HepG2 (cell line): ENCODE measurements around the gene SNX2. TPM values are rescaled to one million over a fixed set of nuclear protein-coding genes. Genes with fewer than 3 reads are reported as not detected.

Experiments used
- ATF1 ChIP-seq: IDR thresholded peaks from 2 replicates; pipeline ENCODE4 v1.6.1; 2016; ENCODE audit warnings: mild to moderate bottlenecking, control low read depth
- ATF7-NPFF ChIP-seq: sonication (generic); formaldehyde crosslinking; IDR thresholded peaks from 2 replicates; pipeline ENCODE4 v1.8.1; 2023; ENCODE audit warnings: mild to moderate bottlenecking, low read depth, missing genetic modification reagents, moderate library complexity
- HOXA5 ChIP-seq: sonication (generic); formaldehyde crosslinking; IDR thresholded peaks from 2 replicates; pipeline ENCODE4 v1.4.0; 2020; ENCODE audit warnings: missing genetic modification reagents
- LCORL ChIP-seq, 2 experiments: fragments of 450-650 bp in 1 of 2; sonication (generic) in 1 of 2; formaldehyde crosslinking in 1 of 2; IDR thresholded peaks; 2 replicates each; pipeline versions ENCODE4 v1.5.0 to v1.6.1; 2017 to 2020; ENCODE audit warnings: antibody characterized with exemption in 1 of 2, missing genetic modification reagents in 1 of 2
- MAFK ChIP-seq, 2 experiments: IDR thresholded peaks in 1 of 2; conservative IDR thresholded peaks in 1 of 2; 2 replicates each; pipeline ENCODE4 v1.6.1; 2011; ENCODE audit warnings: improper control_type of control experiment in 2 of 2, low read length in 2 of 2
- MBNL3 ChIP-seq: fragments of 250-450 bp; sonication (Bioruptor Pico); conservative IDR thresholded peaks from 2 replicates; pipeline ENCODE4 v1.8.0; 2022; ENCODE audit warnings: mild to moderate bottlenecking, inconsistent platforms
- MEIS2 ChIP-seq: sonication (generic); formaldehyde crosslinking; IDR thresholded peaks from 2 replicates; pipeline ENCODE4 v1.9.0; 2021; ENCODE audit warnings: mild to moderate bottlenecking, missing genetic modification reagents
- MIXL1 ChIP-seq: IDR thresholded peaks from 2 replicates; pipeline ENCODE4 v1.6.1; 2016
- NCOA1 ChIP-seq: sonication (generic); formaldehyde crosslinking; IDR thresholded peaks from 2 replicates; pipeline ENCODE4 v1.9.0; 2021; ENCODE audit warnings: missing genetic modification reagents
- PHF8 ChIP-seq: sonication (generic); formaldehyde crosslinking; IDR thresholded peaks from 2 replicates; pipeline ENCODE4 v1.5.0; 2020; ENCODE audit warnings: missing genetic modification reagents
- RFX1 ChIP-seq: fragments of 450-650 bp; IDR thresholded peaks from 2 replicates; pipeline ENCODE4 v1.6.1; 2017
- ZNF225 ChIP-seq: sonication (generic); formaldehyde crosslinking; IDR thresholded peaks from 2 replicates; pipeline ENCODE4 v1.4.0; 2020; ENCODE audit warnings: mild to moderate bottlenecking, missing genetic modification reagents
- ZNF230 ChIP-seq: sonication (generic); formaldehyde crosslinking; IDR thresholded peaks from 2 replicates; pipeline ENCODE4 v1.4.0; 2020; ENCODE audit warnings: mild to moderate bottlenecking, missing genetic modification reagents
- ZNF282 ChIP-seq: fragments of 450-650 bp; IDR thresholded peaks from 2 replicates; pipeline ENCODE4 v1.6.1; 2018; ENCODE audit not compliant: partially characterized antibody
- ZNF329 ChIP-seq: sonication (generic); formaldehyde crosslinking; IDR thresholded peaks from 2 replicates; pipeline ENCODE4 v1.9.0; 2021; ENCODE audit warnings: low read depth, mild to moderate bottlenecking, missing genetic modification reagents
- ZNF605 ChIP-seq: sonication (generic); formaldehyde crosslinking; IDR thresholded peaks from 2 replicates; pipeline ENCODE4 v1.8.0; 2022; ENCODE audit warnings: mild to moderate bottlenecking, missing genetic modification reagents
- ZNF703 ChIP-seq: sonication (generic); formaldehyde crosslinking; IDR thresholded peaks from 2 replicates; pipeline ENCODE4 v1.5.1; 2020; ENCODE audit warnings: missing genetic modification reagents, mild to moderate bottlenecking, moderate library complexity, borderline replicate concordance
- ZNF75D ChIP-seq: sonication (generic); formaldehyde crosslinking; IDR thresholded peaks from 2 replicates; pipeline ENCODE4 v1.8.1; 2023; ENCODE audit warnings: missing genetic modification reagents, mild to moderate bottlenecking, borderline replicate concordance
- ZNF841 ChIP-seq: sonication (generic); formaldehyde crosslinking; IDR thresholded peaks from 2 replicates; pipeline ENCODE4 v1.8.1; 2023; ENCODE audit warnings: missing genetic modification reagents, borderline replicate concordance
- ZNF850 ChIP-seq: sonication (generic); formaldehyde crosslinking; conservative IDR thresholded peaks from 2 replicates; pipeline ENCODE4 v1.9.0; 2021; ENCODE audit warnings: mild to moderate bottlenecking, missing genetic modification reagents
- ZSCAN21 ChIP-seq: sonication (generic); formaldehyde crosslinking; IDR thresholded peaks from 2 replicates; pipeline ENCODE4 v1.8.0; 2022; ENCODE audit warnings: mild to moderate bottlenecking, missing genetic modification reagents, moderate library complexity, borderline replicate concordance
- polyA plus RNA-seq, 8 experiments: library from polyadenylated mRNA; depleted of rRNA in 3 of 8; stranded (reverse) in 7 of 8; unstranded in 1 of 8; fragments of >200 nt; fragmentation: Illumina TruSeq in 4 of 8; extraction: Trizol in 4 of 8; gene quantifications; 2 replicates each; pipeline versions ENCODE4 v1.2.1 to v1.2.3, GENCODE V29; 2011 to 2016; ENCODE audit warnings: low read depth in 4 of 8, missing spikeins in 1 of 8, mixed read lengths in 1 of 8; ENCODE audit not compliant: insufficient read depth in 1 of 8
- total RNA-seq, 5 experiments: library from RNA; depleted of rRNA; stranded (reverse); fragments of >200 nt; fragmentation: Illumina TruSeq; extraction: Trizol; gene quantifications; 2 replicates each; pipeline ENCODE4 v1.2.3, GENCODE V29; 2016; ENCODE audit warnings: low read depth in 1 of 5
- TF ChIP-seq, protein P1 (sequence below): sonication (generic); formaldehyde crosslinking; IDR thresholded peaks from 2 replicates; pipeline ENCODE4 v1.5.1; 2020; ENCODE audit warnings: mild to moderate bottlenecking, missing genetic modification reagents, moderate library complexity
- TF ChIP-seq, protein P2 (sequence below): sonication (generic); formaldehyde crosslinking; IDR thresholded peaks from 2 replicates; pipeline ENCODE4 v1.5.0; 2020; ENCODE audit warnings: mild to moderate bottlenecking, missing genetic modification reagents, borderline replicate concordance
- TF ChIP-seq, protein P3 (sequence below): IDR thresholded peaks from 2 replicates; pipeline ENCODE4 v1.6.1; 2016; ENCODE audit warnings: control low read depth
- TF ChIP-seq, protein P4 (sequence below): sonication (generic); formaldehyde crosslinking; conservative IDR thresholded peaks from 2 replicates; pipeline ENCODE4 v1.8.0; 2022; ENCODE audit warnings: mild to moderate bottlenecking, moderate library complexity, missing genetic modification reagents

Gene SNX2
- total and polyA plus RNA-seq, 2 of the 13 experiments (the other 11 are each of a cell fraction or from before 2014, with no cell fraction given): 26.4 to 78.8 TPM

DNA sequence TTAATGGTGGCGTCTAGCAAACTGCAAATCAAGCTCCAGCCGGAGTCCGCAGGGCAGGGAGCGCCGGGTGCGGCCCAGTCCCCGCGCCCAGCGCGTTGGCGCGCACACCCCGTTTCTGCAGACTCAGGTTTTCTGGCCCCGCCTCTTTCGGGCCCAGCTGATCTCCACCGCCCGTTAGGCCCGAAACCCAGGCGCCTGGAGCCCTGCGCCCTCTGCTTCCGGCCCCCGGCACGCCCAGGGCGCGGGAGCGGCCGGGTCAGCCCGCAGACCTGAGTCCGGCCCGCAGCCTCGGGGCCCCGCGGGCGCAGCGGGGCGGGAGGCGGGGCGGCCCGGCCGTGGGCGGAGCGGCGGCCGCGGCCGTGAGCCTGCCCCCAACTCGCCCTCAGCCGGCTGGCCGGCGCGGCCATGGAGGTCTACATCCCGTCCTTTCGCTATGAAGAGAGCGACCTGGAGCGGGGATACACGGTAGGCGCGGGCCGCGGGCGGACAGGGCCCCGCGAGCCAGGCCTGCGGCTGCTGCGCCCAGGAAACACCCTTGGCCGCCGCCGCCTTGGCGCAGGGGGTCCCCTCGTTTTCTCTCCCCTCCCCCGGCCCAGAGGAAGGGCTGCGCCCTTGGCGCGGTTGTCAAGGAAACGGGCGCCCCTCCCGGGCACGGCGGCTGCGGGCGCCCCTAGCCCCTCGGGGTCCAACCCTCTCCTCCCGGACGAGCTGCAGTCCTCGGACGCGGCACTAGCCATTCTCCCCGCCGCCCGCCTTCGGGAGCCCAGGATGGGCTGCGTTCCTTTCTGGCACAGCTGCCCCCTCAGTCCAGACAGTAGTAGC, 70.6 kb downstream of the SNX2 start, which contains the start of gene SNX24 (continued):
- TF ChIP-seq, protein P1, sequence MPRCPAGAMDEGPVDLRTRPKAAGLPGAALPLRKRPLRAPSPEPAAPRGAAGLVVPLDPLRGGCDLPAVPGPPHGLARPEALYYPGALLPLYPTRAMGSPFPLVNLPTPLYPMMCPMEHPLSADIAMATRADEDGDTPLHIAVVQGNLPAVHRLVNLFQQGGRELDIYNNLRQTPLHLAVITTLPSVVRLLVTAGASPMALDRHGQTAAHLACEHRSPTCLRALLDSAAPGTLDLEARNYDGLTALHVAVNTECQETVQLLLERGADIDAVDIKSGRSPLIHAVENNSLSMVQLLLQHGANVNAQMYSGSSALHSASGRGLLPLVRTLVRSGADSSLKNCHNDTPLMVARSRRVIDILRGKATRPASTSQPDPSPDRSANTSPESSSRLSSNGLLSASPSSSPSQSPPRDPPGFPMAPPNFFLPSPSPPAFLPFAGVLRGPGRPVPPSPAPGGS (CRISPR knock-in tag): no peak
- TF ChIP-seq, protein P2, sequence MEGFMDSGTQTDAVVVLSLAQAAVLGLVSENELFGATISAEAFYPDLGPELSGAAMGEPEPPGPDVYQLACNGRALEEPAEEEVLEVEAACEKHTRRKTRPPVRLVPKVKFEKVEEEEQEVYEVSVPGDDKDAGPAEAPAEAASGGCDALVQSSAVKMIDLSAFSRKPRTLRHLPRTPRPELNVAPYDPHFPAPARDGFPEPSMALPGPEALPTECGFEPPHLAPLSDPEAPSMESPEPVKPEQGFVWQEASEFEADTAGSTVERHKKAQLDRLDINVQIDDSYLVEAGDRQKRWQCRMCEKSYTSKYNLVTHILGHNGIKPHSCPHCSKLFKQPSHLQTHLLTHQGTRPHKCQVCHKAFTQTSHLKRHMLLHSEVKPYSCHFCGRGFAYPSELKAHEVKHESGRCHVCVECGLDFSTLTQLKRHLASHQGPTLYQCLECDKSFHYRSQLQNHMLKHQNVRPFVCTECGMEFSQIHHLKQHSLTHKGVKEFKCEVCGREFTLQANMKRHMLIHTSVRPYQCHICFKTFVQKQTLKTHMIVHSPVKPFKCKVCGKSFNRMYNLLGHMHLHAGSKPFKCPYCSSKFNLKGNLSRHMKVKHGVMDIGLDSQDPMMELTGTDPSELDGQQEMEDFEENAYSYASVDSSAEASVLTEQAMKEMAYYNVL (CRISPR knock-in tag): no peak
- peak; percentile 70 for TF ChIP-seq RFX1
- no peak for TF ChIP-seq ZNF850 (CRISPR knock-in tag)
- TF ChIP-seq ZNF75D (CRISPR knock-in tag): no peak
- TF ChIP-seq ZNF605 (CRISPR knock-in tag): peak; percentile 57; the same call in 1 of the 2 replicates
- peak; percentile 82 for TF ChIP-seq PHF8 (CRISPR knock-in tag)
- no peak for TF ChIP-seq LCORL (IDR thresholded peaks at IDR 0.05)
- TF ChIP-seq LCORL (CRISPR knock-in tag; IDR thresholded peaks at IDR 0.05): peak; percentile 40; the same call in 1 of the 2 replicates
- no peak for TF ChIP-seq MIXL1 (CRISPR knock-in tag)
- peak; percentile 40; the same call in 1 of the 2 replicates for TF ChIP-seq ZNF703 (CRISPR knock-in tag)
- no peak for TF ChIP-seq ZNF282
- TF ChIP-seq, protein P3, sequence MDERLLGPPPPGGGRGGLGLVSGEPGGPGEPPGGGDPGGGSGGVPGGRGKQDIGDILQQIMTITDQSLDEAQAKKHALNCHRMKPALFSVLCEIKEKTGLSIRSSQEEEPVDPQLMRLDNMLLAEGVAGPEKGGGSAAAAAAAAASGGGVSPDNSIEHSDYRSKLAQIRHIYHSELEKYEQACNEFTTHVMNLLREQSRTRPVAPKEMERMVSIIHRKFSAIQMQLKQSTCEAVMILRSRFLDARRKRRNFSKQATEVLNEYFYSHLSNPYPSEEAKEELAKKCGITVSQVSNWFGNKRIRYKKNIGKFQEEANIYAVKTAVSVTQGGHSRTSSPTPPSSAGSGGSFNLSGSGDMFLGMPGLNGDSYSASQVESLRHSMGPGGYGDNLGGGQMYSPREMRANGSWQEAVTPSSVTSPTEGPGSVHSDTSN (CRISPR knock-in tag): no peak
- TF ChIP-seq ZNF225 (CRISPR knock-in tag): 0 out of 2 replicates have a peak, but pooled peaks have one; percentile 49
- TF ChIP-seq ATF7-NPFF (CRISPR knock-in tag): no peak
- TF ChIP-seq, protein P4, sequence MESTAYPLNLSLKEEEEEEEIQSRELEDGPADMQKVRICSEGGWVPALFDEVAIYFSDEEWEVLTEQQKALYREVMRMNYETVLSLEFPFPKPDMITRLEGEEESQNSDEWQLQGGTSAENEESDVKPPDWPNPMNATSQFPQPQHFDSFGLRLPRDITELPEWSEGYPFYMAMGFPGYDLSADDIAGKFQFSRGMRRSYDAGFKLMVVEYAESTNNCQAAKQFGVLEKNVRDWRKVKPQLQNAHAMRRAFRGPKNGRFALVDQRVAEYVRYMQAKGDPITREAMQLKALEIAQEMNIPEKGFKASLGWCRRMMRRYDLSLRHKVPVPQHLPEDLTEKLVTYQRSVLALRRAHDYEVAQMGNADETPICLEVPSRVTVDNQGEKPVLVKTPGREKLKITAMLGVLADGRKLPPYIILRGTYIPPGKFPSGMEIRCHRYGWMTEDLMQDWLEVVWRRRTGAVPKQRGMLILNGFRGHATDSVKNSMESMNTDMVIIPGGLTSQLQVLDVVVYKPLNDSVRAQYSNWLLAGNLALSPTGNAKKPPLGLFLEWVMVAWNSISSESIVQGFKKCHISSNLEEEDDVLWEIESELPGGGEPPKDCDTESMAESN: peak; percentile 70
- TF ChIP-seq MBNL3: no peak
- TF ChIP-seq ZSCAN21 (CRISPR knock-in tag): peak; percentile 77; the same call in 1 of the 2 replicates
- no peak for TF ChIP-seq ZNF841 (CRISPR knock-in tag)
- no peak for TF ChIP-seq NCOA1 (CRISPR knock-in tag)
- TF ChIP-seq MEIS2 (CRISPR knock-in tag): peak; percentile 64; the same call in 1 of the 2 replicates
- no peak; the same call in 1 of the 2 replicates for TF ChIP-seq ZNF230 (CRISPR knock-in tag)
- TF ChIP-seq ATF1 (CRISPR knock-in tag): no peak
- TF ChIP-seq ZNF329 (CRISPR knock-in tag): peak; percentile 88
- TF ChIP-seq MAFK (conservative IDR thresholded peaks at IDR 0.05 in 1 of 2, IDR thresholded peaks at IDR 0.05 in 1 of 2; ENCODE audit: low read length in 2 of 2): peak; percentile 94 to 97
- TF ChIP-seq HOXA5: 0 out of 2 replicates have a peak, but pooled peaks have one; percentile 36
